Measurements from ENCODE around the gene SLC39A13.

DNA sequence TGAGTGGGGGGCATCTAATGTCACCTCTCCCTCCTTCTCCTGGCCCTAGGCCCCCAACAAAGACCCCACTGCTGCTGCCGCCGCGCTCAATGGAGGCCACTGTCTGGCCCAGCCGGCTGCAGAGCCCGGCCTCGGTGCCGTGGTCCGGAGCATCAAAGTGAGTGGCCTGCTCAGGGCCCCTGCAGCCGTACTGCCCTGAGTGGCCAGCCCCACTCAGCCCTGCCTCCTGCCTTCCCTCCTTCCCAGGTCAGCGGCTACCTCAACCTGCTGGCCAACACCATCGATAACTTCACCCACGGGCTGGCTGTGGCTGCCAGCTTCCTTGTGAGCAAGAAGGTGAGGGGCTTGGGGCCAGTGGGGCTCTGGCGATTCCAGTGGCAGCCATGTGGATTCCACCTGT lies 5.0 kb downstream of the SLC39A13 start:
- TF ChIP-seq POLR2AphosphoS5 (IDR thresholded peaks at IDR 0.05; ENCODE audit: low read depth, low read length), result no peak
- TF ChIP-seq, protein P1, sequence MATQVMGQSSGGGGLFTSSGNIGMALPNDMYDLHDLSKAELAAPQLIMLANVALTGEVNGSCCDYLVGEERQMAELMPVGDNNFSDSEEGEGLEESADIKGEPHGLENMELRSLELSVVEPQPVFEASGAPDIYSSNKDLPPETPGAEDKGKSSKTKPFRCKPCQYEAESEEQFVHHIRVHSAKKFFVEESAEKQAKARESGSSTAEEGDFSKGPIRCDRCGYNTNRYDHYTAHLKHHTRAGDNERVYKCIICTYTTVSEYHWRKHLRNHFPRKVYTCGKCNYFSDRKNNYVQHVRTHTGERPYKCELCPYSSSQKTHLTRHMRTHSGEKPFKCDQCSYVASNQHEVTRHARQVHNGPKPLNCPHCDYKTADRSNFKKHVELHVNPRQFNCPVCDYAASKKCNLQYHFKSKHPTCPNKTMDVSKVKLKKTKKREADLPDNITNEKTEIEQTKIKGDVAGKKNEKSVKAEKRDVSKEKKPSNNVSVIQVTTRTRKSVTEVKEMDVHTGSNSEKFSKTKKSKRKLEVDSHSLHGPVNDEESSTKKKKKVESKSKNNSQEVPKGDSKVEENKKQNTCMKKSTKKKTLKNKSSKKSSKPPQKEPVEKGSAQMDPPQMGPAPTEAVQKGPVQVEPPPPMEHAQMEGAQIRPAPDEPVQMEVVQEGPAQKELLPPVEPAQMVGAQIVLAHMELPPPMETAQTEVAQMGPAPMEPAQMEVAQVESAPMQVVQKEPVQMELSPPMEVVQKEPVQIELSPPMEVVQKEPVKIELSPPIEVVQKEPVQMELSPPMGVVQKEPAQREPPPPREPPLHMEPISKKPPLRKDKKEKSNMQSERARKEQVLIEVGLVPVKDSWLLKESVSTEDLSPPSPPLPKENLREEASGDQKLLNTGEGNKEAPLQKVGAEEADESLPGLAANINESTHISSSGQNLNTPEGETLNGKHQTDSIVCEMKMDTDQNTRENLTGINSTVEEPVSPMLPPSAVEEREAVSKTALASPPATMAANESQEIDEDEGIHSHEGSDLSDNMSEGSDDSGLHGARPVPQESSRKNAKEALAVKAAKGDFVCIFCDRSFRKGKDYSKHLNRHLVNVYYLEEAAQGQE (IDR thresholded peaks at IDR 0.05; ENCODE audit: insufficient read depth in 1 of 2, low read depth in 2 of 2, low read length in 2 of 2), result no peak

All from PFSK-1 (cell line).